Effector memory CD4-positive, alpha-beta T cell (primary cell): ENCODE measurements around the gene PRAC1.
A peak's percentile ranks its signal among the peaks of the same experiment; 100 is the strongest.

Experiments used
- DNase-seq, 3 donors: peaks; one replicate each; pipeline ENCODE4 v3.0.0-alpha.2; 2020
- H3K27ac ChIP-seq: 2 replicates; pipeline ENCODE4 v1.7.0; 2013; ENCODE audit warnings: mild to moderate bottlenecking, low read length, moderate library complexity; ENCODE audit not compliant: insufficient read depth, poor library complexity, severe bottlenecking
- H3K27me3 ChIP-seq: replicated peaks from 2 replicates; pipeline ENCODE4 v1.7.0; 2013; ENCODE audit warnings: mild to moderate bottlenecking, low read length; ENCODE audit not compliant: insufficient read depth, control insufficient read depth, poor library complexity, severe bottlenecking
- H3K36me3 ChIP-seq: 2 replicates; pipeline ENCODE4 v1.7.0; 2013; ENCODE audit warnings: mild to moderate bottlenecking, low read length, moderate library complexity; ENCODE audit not compliant: control insufficient read depth, insufficient read depth
- H3K4me1 ChIP-seq: 2 replicates; pipeline ENCODE4 v1.7.0; 2013; ENCODE audit warnings: low read length, mild to moderate bottlenecking; ENCODE audit not compliant: control insufficient read depth, insufficient read depth, poor library complexity, severe bottlenecking
- H3K4me3 ChIP-seq: 2 replicates; pipeline ENCODE4 v1.7.0; 2013; ENCODE audit warnings: low read length, low read depth, mild to moderate bottlenecking; ENCODE audit not compliant: insufficient read depth, poor library complexity, severe bottlenecking
- H3K9me3 ChIP-seq: 2 replicates; pipeline ENCODE4 v1.7.0; 2013; ENCODE audit warnings: mild to moderate bottlenecking, low read length, moderate library complexity; ENCODE audit not compliant: control insufficient read depth

Gene PRAC1

GRCh38 chr17:48732688-48733629 lies 10.6 kb upstream of the PRAC1 start:
- peaks cover 16% of the 10 kb centered on the region for H3K4me1 ChIP-seq

GRCh38 chr17:48731355-48731754 lies 9.0 kb upstream of the PRAC1 start:
- Histone ChIP-seq H3K36me3 (no peaks in the 10 kb centered on the region), H3K9me3 (no peaks in the 10 kb centered on the region), H3K4me1 (peaks cover 17% of the 10 kb centered on the region), H3K4me3 (no peak overlapping the region), H3K27ac (no peak overlapping the region), H3K27me3 (peaks cover 67% of the 10 kb centered on the region)
- DNase-seq, result no peak

More at GRCh38 chr17:48732688-48733629, 10.6 kb upstream of the PRAC1 start:
- no peak for DNase-seq
- no peak overlapping the region for H3K27ac ChIP-seq
- no peaks in the 10 kb centered on the region for H3K36me3 ChIP-seq
- H3K27me3 ChIP-seq, result peaks cover 56% of the 10 kb centered on the region
- H3K4me3 ChIP-seq, result no peak overlapping the region
- no peaks in the 10 kb centered on the region for H3K9me3 ChIP-seq

GRCh38 chr17:48730240-48730550 lies 7.9 kb upstream of the PRAC1 start:
- peaks cover 79% of the 10 kb centered on the region for H3K27me3 ChIP-seq
- DNase-seq, result no peak
- no peak overlapping the region for H3K27ac ChIP-seq
- no peaks in the 10 kb centered on the region for H3K36me3 ChIP-seq
- peaks cover 19% of the 10 kb centered on the region for H3K4me1 ChIP-seq
- H3K4me3 ChIP-seq, result no peak overlapping the region
- H3K9me3 ChIP-seq, result no peaks in the 10 kb centered on the region

- H3K27ac ChIP-seq, result no peak overlapping the region
- H3K9me3 ChIP-seq, result no peaks in the 10 kb centered on the region
- H3K4me1 ChIP-seq, result peaks cover 24% of the 10 kb centered on the region
- no peak overlapping the region for H3K4me3 ChIP-seq
- no peak for DNase-seq
- no peaks in the 10 kb centered on the region for H3K36me3 ChIP-seq
- H3K27me3 ChIP-seq, result peaks cover 81% of the 10 kb centered on the region
Observed at GRCh38 chr17:48729335-48730239, 7.3 kb upstream of the PRAC1 start.

GRCh38 chr17:48728232-48729231 lies 6.2 kb upstream of the PRAC1 start, which contains the start of gene HOXB13:
Gene HOXB13 (minus strand): TSS chr17:48728750. CDS start chr17:48728593, 157 bp downstream.
- Histone ChIP-seq H3K27ac (no peak within 1 kb of the TSS), H3K4me3 (peak within 1 kb of the TSS; percentile 6), H3K4me1 (peaks cover 33% of the 10 kb centered on the region), H3K9me3 (no peaks in the 10 kb centered on the region), H3K36me3 (no peaks in the 10 kb centered on the region), H3K27me3 (peaks cover 81% of the 10 kb centered on the region)
- peak in 1 of 3 donors; percentile 20 for DNase-seq

GRCh38 chr17:48727415-48728175 lies 5.3 kb upstream of the PRAC1 start:
- Histone ChIP-seq H3K9me3 (no peaks in the 10 kb centered on the region), H3K4me1 (peaks cover 32% of the 10 kb centered on the region), H3K36me3 (no peaks in the 10 kb centered on the region), H3K27ac (no peak overlapping the region), H3K27me3 (peaks cover 81% of the 10 kb centered on the region), H3K4me3 (no peak overlapping the region)
- no peak for DNase-seq

- H3K4me1 ChIP-seq, result peaks cover 32% of the 10 kb centered on the region
- H3K36me3 ChIP-seq, result no peaks in the 10 kb centered on the region
- H3K27me3 ChIP-seq, result peaks cover 88% of the 10 kb centered on the region
- no peak for DNase-seq
- H3K9me3 ChIP-seq, result no peaks in the 10 kb centered on the region
- H3K27ac ChIP-seq, result no peak overlapping the region
- H3K4me3 ChIP-seq, result no peak overlapping the region
Observed at GRCh38 chr17:48726916-48727286, 4.6 kb upstream of the PRAC1 start.

GRCh38 chr17:48726114-48726915 lies 4.0 kb upstream of the PRAC1 start:
- no peak for DNase-seq
- no peak overlapping the region for H3K4me3 ChIP-seq
- H3K9me3 ChIP-seq, result no peaks in the 10 kb centered on the region
- peaks cover 92% of the 10 kb centered on the region for H3K27me3 ChIP-seq
- peaks cover 32% of the 10 kb centered on the region for H3K4me1 ChIP-seq
- no peaks in the 10 kb centered on the region for H3K36me3 ChIP-seq
- no peak overlapping the region for H3K27ac ChIP-seq
